ENCODE measurements around the gene THBS3.
"Not testable (repeated sequence)": the region's sequence is repeated elsewhere in the genome, so short reads cannot be mapped to it uniquely, and the experiment has no call there.

The THBS3 gene

GRCh38 chr1:155191904-155192303 lies 15.8 kb downstream of the THBS3 start:
- FAIRE-seq, result no peak
- no peak for DNase-seq (ENCODE audit: low spot score)

GRCh38 chr1:155189926-155190325 lies 17.8 kb downstream of the THBS3 start:
- not testable (repeated sequence) for DNase-seq (ENCODE audit: low spot score); FAIRE-seq

GRCh38 chr1:155188268-155188667 lies 19.4 kb downstream of the THBS3 start:
- DNase-seq (ENCODE audit: low spot score) (no peak), FAIRE-seq (no peak)

- DNase-seq (ENCODE audit: low spot score) (no peak), FAIRE-seq (no peak)
These were observed 20.2 kb downstream of the THBS3 start for GRCh38 chr1:155187456-155187891.

- DNase-seq (ENCODE audit: low spot score) (no peak), FAIRE-seq (no peak)
These were observed 20.8 kb downstream of the THBS3 start for GRCh38 chr1:155186794-155187455.

GRCh38 chr1:155186067-155186793 lies 21.5 kb downstream of the THBS3 start:
- no peak for DNase-seq (ENCODE audit: low spot score)

GRCh38 chr1:155185783-155186066 lies 22.0 kb downstream of the THBS3 start:
- FAIRE-seq (no peak), DNase-seq (ENCODE audit: low spot score) (no peak)

More at GRCh38 chr1:155186067-155186793, 21.5 kb downstream of the THBS3 start:
- FAIRE-seq, result no peak

- DNase-seq (ENCODE audit: low spot score), result no peak
- no peak for FAIRE-seq
These were observed 22.6 kb downstream of the THBS3 start for GRCh38 chr1:155184835-155185782.

- no peak for DNase-seq (ENCODE audit: low spot score)
- no peak for FAIRE-seq
These were observed 23.3 kb downstream of the THBS3 start for GRCh38 chr1:155184351-155184811.

GRCh38 chr1:155183775-155184221 lies 23.9 kb downstream of the THBS3 start:
- no peak for FAIRE-seq

GRCh38 chr1:155182052-155182550 lies 25.6 kb downstream of the THBS3 start:
- FAIRE-seq (no peak), DNase-seq (ENCODE audit: low spot score) (no peak)

More at GRCh38 chr1:155183775-155184221, 23.9 kb downstream of the THBS3 start:
- DNase-seq (ENCODE audit: low spot score), result no peak

GRCh38 chr1:155181371-155182051 lies 26.2 kb downstream of the THBS3 start:
- DNase-seq (ENCODE audit: low spot score) (no peak), FAIRE-seq (no peak)

GRCh38 chr1:155179112-155180031 lies 28.3 kb downstream of the THBS3 start:
- no peak for FAIRE-seq
- DNase-seq (ENCODE audit: low spot score), result no peak

GRCh38 chr1:155178441-155179111 lies 29.1 kb downstream of the THBS3 start:
- no peak for DNase-seq (ENCODE audit: low spot score)
- no peak for FAIRE-seq

- DNase-seq (ENCODE audit: low spot score), result no peak
These were observed 29.8 kb downstream of the THBS3 start for GRCh38 chr1:155177918-155178281.

GRCh38 chr1:155177192-155177917 lies 30.3 kb downstream of the THBS3 start:
- DNase-seq (ENCODE audit: low spot score) (no peak), FAIRE-seq (no peak)

More at GRCh38 chr1:155177918-155178281, 29.8 kb downstream of the THBS3 start:
- no peak for FAIRE-seq

GRCh38 chr1:155176544-155177071 lies 31.1 kb downstream of the THBS3 start:
- peak; percentile 89 for DNase-seq (ENCODE audit: low spot score)
- FAIRE-seq, result peak; percentile 50

- DNase-seq (ENCODE audit: low spot score) (no peak), FAIRE-seq (no peak)
These were observed 31.7 kb downstream of the THBS3 start for GRCh38 chr1:155175927-155176371.

Measured in urothelium cell line (cell line).